ENCODE data around the gene HES5.

The HES5 gene

GRCh38 chr1:2567083-2567679 lies 37.1 kb upstream of the HES5 start:
- Histone ChIP-seq H3K79me2 (ENCODE audit: control insufficient read depth, low read length) (no peaks in the 10 kb centered on the region), H3K27ac (ENCODE audit: low read depth, low read length) (no peak overlapping the region), H3K4me3 (ENCODE audit: low read length) (no peak overlapping the region), H3K4me1 (ENCODE audit: control insufficient read depth, low read length) (no peaks in the 10 kb centered on the region), H3F3A (ENCODE audit: control insufficient read depth, insufficient read depth) (no peaks in the 10 kb centered on the region), H3K4me2 (ENCODE audit: low read length) (no peak overlapping the region), H4K20me1 (ENCODE audit: control insufficient read depth, insufficient read depth, low read depth, low read length) (no peaks in the 10 kb centered on the region), H3K9me2 (replicated peaks; ENCODE audit: control insufficient read depth, low read length) (no peaks in the 10 kb centered on the region), H3K36me3 (ENCODE audit: control insufficient read depth, low read length) (no peaks in the 10 kb centered on the region), H3K27me3 (ENCODE audit: control insufficient read depth, low read length) (no peaks in the 10 kb centered on the region), H3K9me3 (ENCODE audit: control insufficient read depth, insufficient read depth, low read length) (no peaks in the 10 kb centered on the region)
- no peak for TF ChIP-seq CTCF (IDR thresholded peaks at IDR 0.05; ENCODE audit: low read depth, low read length, poor library complexity, severe bottlenecking)
- TF ChIP-seq EZH2phosphoT487 (IDR thresholded peaks at IDR 0.05; ENCODE audit: borderline replicate concordance, low read length) = no peak

- H3K36me3 ChIP-seq (ENCODE audit: control insufficient read depth, low read length) = no peaks in the 10 kb centered on the region
- no peaks in the 10 kb centered on the region for H3K79me2 ChIP-seq (ENCODE audit: control insufficient read depth, low read length)
- H3K27me3 ChIP-seq (ENCODE audit: control insufficient read depth, low read length) = no peaks in the 10 kb centered on the region
- no peaks in the 10 kb centered on the region for H3K9me3 ChIP-seq (ENCODE audit: control insufficient read depth, insufficient read depth, low read length)
- no peaks in the 10 kb centered on the region for H3K9me2 ChIP-seq (replicated peaks; ENCODE audit: control insufficient read depth, low read length)
- TF ChIP-seq EZH2phosphoT487 (IDR thresholded peaks at IDR 0.05; ENCODE audit: borderline replicate concordance, low read length) = no peak
- TF ChIP-seq CTCF (IDR thresholded peaks at IDR 0.05; ENCODE audit: low read depth, low read length, poor library complexity, severe bottlenecking) = no peak
- no peaks in the 10 kb centered on the region for H3F3A ChIP-seq (ENCODE audit: control insufficient read depth, insufficient read depth)
- H3K4me1 ChIP-seq (ENCODE audit: control insufficient read depth, low read length) = no peaks in the 10 kb centered on the region
- no peak overlapping the region for H3K4me2 ChIP-seq (ENCODE audit: low read length)
- H3K27ac ChIP-seq (ENCODE audit: low read depth, low read length) = no peak overlapping the region
- H3K4me3 ChIP-seq (ENCODE audit: low read length) = no peak overlapping the region
- no peaks in the 10 kb centered on the region for H4K20me1 ChIP-seq (ENCODE audit: control insufficient read depth, insufficient read depth, low read depth, low read length)
These were observed 36.3 kb upstream of the HES5 start for GRCh38 chr1:2566101-2567045.

GRCh38 chr1:2564815-2565374 lies 34.8 kb upstream of the HES5 start:
- no peaks in the 10 kb centered on the region for H3F3A ChIP-seq (ENCODE audit: control insufficient read depth, insufficient read depth)
- no peaks in the 10 kb centered on the region for H3K9me3 ChIP-seq (ENCODE audit: control insufficient read depth, insufficient read depth, low read length)
- TF ChIP-seq EZH2phosphoT487 (IDR thresholded peaks at IDR 0.05; ENCODE audit: borderline replicate concordance, low read length) = no peak
- TF ChIP-seq CTCF (IDR thresholded peaks at IDR 0.05; ENCODE audit: low read depth, low read length, poor library complexity, severe bottlenecking) = no peak

More at GRCh38 chr1:2564815-2565374, 34.8 kb upstream of the HES5 start:
- H3K27me3 ChIP-seq (ENCODE audit: control insufficient read depth, low read length) = no peaks in the 10 kb centered on the region
- H3K4me1 ChIP-seq (ENCODE audit: control insufficient read depth, low read length) = no peaks in the 10 kb centered on the region
- no peak overlapping the region for H3K4me2 ChIP-seq (ENCODE audit: low read length)
- no peaks in the 10 kb centered on the region for H3K36me3 ChIP-seq (ENCODE audit: control insufficient read depth, low read length)
- H3K79me2 ChIP-seq (ENCODE audit: control insufficient read depth, low read length) = no peaks in the 10 kb centered on the region
- H3K9me2 ChIP-seq (replicated peaks; ENCODE audit: control insufficient read depth, low read length) = no peaks in the 10 kb centered on the region
- H3K27ac ChIP-seq (ENCODE audit: low read depth, low read length) = no peak overlapping the region
- H4K20me1 ChIP-seq (ENCODE audit: control insufficient read depth, insufficient read depth, low read depth, low read length) = no peaks in the 10 kb centered on the region
- no peak overlapping the region for H3K4me3 ChIP-seq (ENCODE audit: low read length)
